ENCODE data around the gene FKBP10. TPM values are rescaled to one million over a fixed set of nuclear protein-coding genes. Genes with fewer than 3 reads are reported as not detected.
A peak's percentile ranks its signal among the peaks of the same experiment; 100 is the strongest.

Gene FKBP10
- total RNA-seq, 1 donor from 2014 or later = 317 TPM

GRCh38 chr17:41782142-41782541, 30.7 kb upstream of the FKBP10 start:
- DNase-seq (ENCODE audit: low spot score) = no peak

GRCh38 chr17:41784207-41784744, 28.5 kb upstream of the FKBP10 start:
- DNase-seq (ENCODE audit: low spot score) = peak; percentile 59

GRCh38 chr17:41785091-41785858, 27.5 kb upstream of the FKBP10 start:
- DNase-seq (ENCODE audit: low spot score) = peak; percentile 76

DNA sequence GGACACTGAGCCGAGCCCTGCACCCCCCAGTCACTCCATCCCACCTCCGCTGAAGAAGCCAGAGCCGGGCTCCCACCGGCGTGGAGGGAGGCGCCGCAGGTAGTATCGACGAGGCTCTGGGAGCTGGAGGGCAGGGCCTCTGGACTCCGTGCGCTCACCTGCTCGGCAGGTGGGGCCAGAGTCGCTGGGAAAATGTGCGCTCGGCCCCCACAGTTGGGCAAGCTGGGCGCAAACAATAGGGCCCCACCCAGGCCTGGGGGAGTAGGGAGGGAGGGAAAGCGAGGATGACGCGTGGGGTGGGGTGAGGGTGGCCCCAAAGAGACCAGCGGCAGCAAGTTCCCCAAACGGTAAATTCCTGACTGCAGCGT, 27.0 kb upstream of the FKBP10 start:
- peak; percentile 46 for DNase-seq (ENCODE audit: low spot score)

DNA sequence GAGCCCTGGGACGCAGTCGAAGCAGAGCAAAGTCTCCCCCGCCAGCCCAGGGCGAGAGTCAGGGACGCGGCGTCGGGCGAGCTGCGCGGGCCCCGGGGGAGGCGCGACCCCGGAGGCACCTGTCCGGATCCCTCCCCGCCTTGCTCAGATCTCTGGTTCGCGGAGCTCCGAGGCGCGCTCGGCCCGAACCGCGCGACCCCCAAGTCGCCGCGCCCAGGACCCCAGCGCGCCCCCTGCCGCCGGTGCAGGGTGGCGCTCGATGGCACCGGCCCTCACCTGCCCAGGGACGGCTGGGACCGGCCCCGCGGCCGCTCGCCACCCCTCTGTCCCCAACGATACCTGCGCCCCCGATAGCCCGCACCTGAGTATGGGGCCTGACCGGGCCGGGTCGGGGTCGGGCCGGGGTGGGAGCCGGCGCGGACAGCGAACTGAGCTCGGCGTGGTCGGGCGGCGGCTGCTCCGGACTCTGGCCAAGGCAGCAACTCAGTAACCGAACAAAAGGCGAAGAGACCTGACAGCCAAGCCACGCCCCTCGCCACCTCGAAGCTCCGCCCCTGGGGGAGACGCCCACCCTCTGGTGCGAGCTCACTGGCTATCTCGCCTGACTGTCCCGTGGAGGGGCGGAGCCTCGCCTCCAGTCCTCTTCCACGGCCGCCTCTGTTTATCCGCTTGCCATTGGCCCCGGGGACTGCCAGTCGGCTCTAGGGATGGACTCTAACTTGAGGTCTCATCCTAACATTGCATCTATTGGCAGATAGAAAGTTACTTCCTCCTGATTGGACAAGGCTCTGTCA, 26.4 kb upstream of the FKBP10 start, which contains the start of gene JUP:
TSS of gene JUP (minus strand) at position 485 of the 794 bp plus-strand sequence. CDS start 14,857 bp downstream, outside the sequence.
- peak; percentile 99 for DNase-seq (ENCODE audit: low spot score)

GRCh38 chr17:41787021-41787418, 25.8 kb upstream of the FKBP10 start:
- DNase-seq (ENCODE audit: low spot score) = no peak

DNA sequence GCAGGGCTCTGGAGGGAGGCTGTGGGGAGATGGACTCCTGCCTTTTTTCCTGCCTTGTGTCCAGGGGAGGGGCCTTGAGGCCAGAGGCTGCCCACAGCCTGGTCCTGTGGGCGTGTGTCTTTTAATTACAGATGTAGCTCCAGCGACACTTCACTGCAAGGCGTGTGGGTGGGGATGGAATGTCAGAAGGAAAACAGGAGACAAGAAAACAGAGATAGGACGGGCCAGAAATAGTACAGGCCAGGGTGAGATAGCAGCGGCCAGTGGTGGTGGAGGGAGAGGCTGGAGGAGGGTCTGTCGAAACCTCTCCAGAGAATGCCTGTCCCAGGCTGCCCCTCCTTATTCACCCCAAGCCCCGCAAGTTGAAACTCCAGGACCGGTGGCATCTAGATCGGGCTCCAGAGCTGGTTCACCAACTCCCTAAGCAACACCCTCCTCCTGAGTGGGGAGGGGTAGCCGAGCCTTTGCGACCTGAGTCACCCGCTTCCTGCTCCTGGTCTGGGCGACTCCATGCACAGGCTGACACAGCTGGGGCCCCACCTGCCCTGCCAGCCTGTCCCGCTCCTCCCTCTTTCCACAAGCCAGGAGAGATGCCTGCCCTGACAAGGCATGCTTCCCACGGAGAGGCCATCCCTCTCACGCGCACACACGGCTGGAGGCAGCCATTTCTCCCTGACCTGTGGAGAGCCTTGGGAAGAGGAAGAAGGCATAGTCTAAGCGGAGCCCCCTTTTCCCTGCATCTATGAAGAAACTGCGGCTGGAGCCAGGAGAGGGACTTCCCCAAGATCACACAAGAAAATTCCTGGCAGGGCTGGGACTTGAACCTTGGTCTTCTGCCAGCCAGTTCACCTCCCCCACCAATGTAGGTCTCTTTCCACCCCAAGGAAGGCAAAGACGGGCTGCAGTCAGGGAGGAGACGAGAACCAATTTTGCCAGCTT, 19.7 kb upstream of the FKBP10 start:
- peak; percentile 85 for DNase-seq (ENCODE audit: low spot score)

- DNase-seq (ENCODE audit: low spot score) = no peak
These were observed 18.8 kb upstream of the FKBP10 start for GRCh38 chr17:41793784-41794539.

DNA sequence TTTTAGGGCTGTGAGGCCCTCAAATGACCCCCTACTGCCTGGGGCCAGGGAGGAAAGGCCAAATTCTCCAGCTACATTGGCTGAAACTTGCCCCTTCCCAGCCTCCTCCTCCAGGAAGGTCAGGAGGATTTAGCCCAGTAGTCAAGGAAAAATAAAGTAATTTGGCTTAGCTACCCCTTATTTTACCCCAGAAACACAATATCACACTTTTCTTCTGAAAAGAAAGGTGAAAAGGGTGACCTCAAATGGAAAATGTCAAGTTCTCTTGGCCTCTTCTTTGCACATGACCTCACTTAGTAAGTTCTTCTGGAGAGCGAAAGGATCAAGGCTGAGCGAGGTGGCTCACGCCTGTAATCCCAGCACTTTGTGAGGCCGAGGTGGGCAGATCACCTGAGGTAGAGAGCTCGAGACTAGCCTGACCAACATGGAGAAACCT, 18.2 kb upstream of the FKBP10 start:
- DNase-seq (ENCODE audit: low spot score) = no peak

- no peak for DNase-seq (ENCODE audit: low spot score)
These were observed 16.5 kb upstream of the FKBP10 start for GRCh38 chr17:41796121-41796895.

GRCh38 chr17:41797377-41797776, 15.4 kb upstream of the FKBP10 start:
- DNase-seq (ENCODE audit: low spot score) = no peak

DNA sequence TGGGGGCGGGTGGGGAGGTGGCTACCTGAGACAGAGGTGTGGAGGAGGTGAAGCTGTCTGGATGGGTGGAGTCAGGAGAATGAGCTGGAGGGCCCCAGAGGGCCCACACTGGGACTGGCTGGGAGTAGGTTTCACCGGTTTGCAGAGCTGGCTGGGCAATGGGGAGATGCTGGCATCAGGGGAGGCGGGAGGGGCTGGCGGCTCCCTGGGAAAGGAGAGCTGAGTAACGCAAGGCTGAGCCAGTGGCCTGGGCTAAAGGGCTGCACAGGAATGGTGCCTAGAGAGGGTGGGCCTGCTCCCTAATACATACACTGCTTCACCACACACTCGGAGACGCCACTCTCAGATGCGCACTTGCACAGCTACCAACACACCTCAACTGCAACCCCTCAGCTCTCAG, 13.4 kb upstream of the FKBP10 start:
- no peak for DNase-seq (ENCODE audit: low spot score)

DNA sequence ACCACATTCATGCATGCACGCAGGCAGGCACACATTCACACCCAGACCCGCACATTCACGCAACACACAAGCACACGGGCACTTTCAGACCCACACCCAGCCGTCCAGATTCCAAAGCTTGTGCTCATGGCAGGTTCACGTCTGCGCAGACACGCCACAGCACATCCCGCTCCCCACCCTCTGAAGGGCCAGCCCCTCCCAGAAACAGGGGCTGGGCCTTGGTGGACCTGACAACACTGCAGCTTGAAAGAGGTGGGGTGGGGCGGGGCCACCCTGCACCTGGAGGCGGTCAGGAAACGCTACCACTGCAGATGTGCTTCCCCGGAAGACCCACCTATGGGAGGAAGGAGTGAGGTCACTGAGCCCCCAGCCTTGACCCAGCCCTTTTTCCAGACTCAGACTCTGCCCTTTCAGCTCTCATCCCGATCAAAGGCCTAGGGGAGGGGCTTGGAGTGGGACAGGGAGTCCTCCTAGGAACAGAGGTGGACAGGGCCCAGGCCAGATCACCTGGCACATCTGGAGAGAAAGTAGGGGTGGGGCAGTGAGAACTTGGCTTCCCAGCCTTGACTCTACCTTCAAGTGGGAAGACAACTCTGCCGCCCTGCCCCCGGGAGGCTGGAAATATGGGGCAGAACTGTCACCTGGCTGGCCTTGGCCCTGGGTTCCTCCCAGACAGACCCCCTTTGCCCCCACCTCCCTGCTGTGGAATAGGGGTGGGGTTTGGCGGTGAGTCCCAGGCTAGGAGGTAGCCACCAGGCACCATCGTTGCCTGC, 12.0 kb upstream of the FKBP10 start:
- DNase-seq (ENCODE audit: low spot score) = peak; percentile 93

DNA sequence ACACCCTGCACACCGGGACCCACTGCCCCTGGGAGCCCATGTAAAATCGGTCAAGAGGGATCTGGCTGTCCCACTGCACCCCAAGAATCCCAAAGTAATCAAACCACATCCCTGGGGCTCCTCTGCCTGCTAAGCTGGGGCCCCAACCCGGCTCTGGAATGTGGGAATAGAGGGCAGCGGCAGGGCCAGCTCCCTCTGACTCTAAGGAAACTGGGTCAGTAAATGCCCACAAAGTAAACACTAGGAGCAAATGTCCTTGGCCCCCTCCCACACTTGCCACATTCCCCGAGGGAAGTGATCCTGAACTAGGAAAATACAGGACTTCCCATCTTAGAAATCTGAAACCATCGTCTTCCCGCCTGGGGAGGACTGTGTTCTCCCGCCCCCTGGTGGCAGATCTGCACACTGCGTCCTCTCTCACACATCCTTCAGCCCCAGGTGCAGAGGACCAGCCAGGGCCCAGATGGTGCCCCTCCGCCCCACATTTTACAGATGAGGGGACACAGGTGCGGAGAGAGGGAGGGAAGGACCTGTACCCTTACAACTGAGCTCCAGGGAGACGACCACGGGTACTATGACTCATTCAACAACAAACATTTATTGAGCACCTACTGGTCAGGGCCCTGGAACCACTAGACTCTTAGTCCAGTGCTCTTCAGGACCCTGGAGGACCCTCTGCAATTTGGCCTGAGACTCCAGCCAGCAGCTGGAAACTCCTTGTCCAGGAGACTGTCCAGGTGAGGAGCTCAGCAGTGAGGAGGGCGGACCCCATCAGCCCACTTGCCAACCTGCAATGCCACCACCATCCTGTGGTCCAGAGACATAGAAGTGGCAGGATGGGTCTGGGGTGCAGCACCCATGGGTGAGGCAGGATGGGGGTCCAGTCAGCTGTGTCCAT, 11.2 kb upstream of the FKBP10 start:
- peak; percentile 87 for DNase-seq (ENCODE audit: low spot score)

DNA sequence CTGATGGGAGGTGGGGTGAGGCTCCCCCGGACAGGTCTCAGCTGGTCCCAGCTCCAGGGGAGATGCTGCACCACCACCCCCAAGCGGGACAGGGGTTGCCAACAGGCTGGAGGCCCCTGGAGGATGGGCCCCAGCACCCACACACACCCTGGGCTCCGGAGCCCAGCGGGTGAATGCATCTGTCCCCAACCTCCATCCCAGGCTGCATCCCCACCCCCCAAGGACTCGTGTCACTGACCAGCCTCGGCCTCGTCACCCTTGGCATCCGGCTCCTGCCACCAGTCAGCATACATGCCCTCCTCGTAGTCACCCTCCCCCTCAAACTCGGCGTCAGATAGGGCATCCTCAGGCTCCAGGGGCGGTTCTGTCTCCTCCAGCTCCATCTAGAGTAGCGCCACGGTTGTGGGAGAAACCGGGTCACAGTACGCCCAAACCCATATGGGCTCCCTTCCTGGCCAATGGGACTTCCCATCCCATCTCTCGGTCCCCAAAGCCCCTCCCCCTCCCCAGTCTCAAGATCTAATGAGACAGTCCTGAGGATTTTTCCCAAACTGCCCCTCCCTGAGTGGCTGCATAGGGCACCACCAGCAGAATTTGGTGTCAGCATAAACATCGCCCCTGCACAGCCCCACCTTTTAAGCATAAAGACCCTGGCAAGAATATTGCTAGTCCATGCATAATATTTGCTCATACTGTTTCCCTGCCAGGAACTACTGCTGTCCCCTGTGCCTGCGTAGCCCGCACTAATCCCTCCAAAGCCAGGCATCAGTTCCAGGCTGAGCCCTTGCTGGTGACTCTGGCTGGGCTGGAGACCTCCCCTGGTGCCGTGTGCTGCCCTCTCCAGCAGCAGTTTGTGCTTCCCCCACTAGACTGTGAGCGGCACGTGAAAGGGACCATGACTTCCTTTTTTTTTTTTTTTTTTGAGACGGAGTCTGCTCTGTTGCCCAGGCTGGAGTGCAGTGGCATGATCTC, 9.5 kb upstream of the FKBP10 start:
- DNase-seq (ENCODE audit: low spot score) = no peak

- no peak for DNase-seq (ENCODE audit: low spot score)
These were observed 5.9 kb upstream of the FKBP10 start for GRCh38 chr17:41806685-41807445.
